VCaP (cell line): Measurements from ENCODE around the gene SFT2D1.

Source experiments
- H3K27ac ChIP-seq: fragments of 450-650 bp; 2 replicates; pipeline ENCODE4 v1.5.1; 2017
- CTCF ChIP-seq: fragments of 450-650 bp; conservative IDR thresholded peaks from 2 replicates; pipeline ENCODE4 v1.5.1; 2017; ENCODE audit warnings: mild to moderate bottlenecking, moderate library complexity

Gene SFT2D1

GRCh38 chr6:166317261-166318212 is 24.8 kb downstream of the SFT2D1 start:
- H3K27ac ChIP-seq: no peak overlapping the region
- no peak for TF ChIP-seq CTCF

GRCh38 chr6:166315436-166315835 is 26.9 kb downstream of the SFT2D1 start:
- no peak for TF ChIP-seq CTCF
- no peak overlapping the region for H3K27ac ChIP-seq

GRCh38 chr6:166314454-166314853 is 27.9 kb downstream of the SFT2D1 start:
- no peak overlapping the region for H3K27ac ChIP-seq
- no peak for TF ChIP-seq CTCF

GRCh38 chr6:166313255-166314070 is 28.9 kb downstream of the SFT2D1 start:
- H3K27ac ChIP-seq: no peak overlapping the region
- peak; percentile 66 for TF ChIP-seq CTCF

GRCh38 chr6:166312832-166313231 is 29.5 kb downstream of the SFT2D1 start:
- TF ChIP-seq CTCF: no peak
- no peak overlapping the region for H3K27ac ChIP-seq

GRCh38 chr6:166310634-166311033 is 31.7 kb downstream of the SFT2D1 start:
- TF ChIP-seq CTCF: no peak
- no peak overlapping the region for H3K27ac ChIP-seq

GRCh38 chr6:166309977-166310376 is 32.4 kb downstream of the SFT2D1 start:
- TF ChIP-seq CTCF: no peak
- no peak overlapping the region for H3K27ac ChIP-seq
